ENCODE measurements around the gene ADSS1.

GRCh38 chr14:104739026-104739425 is 15.0 kb downstream of the ADSS1 start:
- TF ChIP-seq POLR2A (IDR thresholded peaks at IDR 0.05; ENCODE audit: low read length) (no peak), GATA1 (IDR thresholded peaks at IDR 0.05; ENCODE audit: low read depth, low read length) (no peak)

Measured in erythroblast (primary cell).